GM10266 (cell line): ENCODE measurements around the gene ZFP36L1.
A peak's percentile ranks its signal among the peaks of the same experiment; 100 is the strongest.

Source experiments
- DNase-seq: peaks from one replicate; pipeline ENCODE4 v3.0.0; 2012; ENCODE audit errors: extremely low spot score
- CTCF ChIP-seq: IDR thresholded peaks from 2 replicates; pipeline ENCODE4 v1.5.1; 2012; ENCODE audit warnings: mild to moderate bottlenecking, low read depth; ENCODE audit not compliant: control insufficient read depth, insufficient read depth; ENCODE audit errors: missing control alignments

The ZFP36L1 gene

GRCh38 chr14:68795597-68796417, 2.9 kb upstream of the ZFP36L1 start:
- peak; percentile 84 for DNase-seq
- TF ChIP-seq CTCF = peak; percentile 60

DNA sequence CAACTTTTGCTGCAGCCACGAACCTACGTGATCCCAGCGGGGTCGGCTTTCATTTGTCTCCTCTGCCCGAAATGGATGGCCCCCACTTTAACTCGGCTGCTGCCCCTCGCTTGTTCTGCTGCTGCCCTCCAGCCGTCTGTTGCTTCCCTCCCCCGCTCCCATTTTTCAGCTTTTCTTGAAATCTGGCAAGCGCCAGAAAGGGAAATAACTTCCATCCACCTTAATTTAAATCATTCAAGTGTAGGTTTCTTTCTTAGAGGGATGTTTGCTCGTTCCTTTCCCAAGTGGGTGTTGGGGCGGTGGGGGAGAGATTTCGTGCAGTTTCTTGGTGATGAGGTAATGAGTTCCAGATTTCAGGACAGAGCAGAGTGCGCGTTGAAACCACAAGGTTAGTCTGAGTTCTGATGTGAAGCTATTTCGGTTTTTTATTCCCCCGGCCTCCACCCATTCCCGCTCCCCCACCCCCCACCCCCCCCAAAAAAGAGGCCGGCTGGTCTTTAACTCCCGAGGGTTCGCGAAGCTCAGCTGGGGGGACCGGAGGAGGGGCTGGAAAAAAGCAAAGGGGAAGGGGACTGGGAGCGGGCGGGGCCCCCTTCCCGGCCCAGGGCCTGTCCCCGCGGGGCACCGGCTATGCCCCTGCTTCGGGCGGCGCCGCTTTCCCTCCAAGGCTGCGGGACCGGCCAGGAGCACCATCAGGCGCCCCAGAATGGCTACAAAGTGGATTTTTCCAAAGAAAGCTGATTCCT, 2.2 kb upstream of the ZFP36L1 start:
- no peak for TF ChIP-seq CTCF
- DNase-seq = peak; percentile 60

GRCh38 chr14:68794130-68794850, 1.4 kb upstream of the ZFP36L1 start:
- no peak for TF ChIP-seq CTCF

DNA sequence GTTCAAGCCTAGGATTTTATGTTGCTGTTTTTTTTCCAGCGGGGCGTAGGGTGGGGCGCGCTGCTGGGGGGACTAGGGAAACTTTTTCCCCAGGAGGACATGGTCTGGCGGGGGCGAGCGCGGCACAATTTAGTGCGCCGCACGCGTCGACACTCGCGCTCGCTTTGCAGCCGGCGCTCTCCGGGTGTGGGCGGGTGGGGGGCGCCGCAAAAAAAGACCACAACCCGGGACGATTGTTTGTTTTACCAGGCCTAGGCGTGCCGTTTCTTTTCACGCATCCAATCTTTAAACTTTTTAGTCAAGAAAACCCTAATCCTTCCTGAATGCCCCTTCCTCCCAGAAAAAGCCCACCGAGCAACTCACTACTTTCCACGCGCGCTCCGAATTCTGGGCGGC, 865 bp upstream of the ZFP36L1 start:
- no peak for DNase-seq
- no peak for TF ChIP-seq CTCF

More at GRCh38 chr14:68794130-68794850, 1.4 kb upstream of the ZFP36L1 start:
- DNase-seq = peak; percentile 66

- DNase-seq = no peak
- TF ChIP-seq CTCF = no peak
These were observed 239 bp downstream of the ZFP36L1 start for GRCh38 chr14:68792678-68792978.

DNA sequence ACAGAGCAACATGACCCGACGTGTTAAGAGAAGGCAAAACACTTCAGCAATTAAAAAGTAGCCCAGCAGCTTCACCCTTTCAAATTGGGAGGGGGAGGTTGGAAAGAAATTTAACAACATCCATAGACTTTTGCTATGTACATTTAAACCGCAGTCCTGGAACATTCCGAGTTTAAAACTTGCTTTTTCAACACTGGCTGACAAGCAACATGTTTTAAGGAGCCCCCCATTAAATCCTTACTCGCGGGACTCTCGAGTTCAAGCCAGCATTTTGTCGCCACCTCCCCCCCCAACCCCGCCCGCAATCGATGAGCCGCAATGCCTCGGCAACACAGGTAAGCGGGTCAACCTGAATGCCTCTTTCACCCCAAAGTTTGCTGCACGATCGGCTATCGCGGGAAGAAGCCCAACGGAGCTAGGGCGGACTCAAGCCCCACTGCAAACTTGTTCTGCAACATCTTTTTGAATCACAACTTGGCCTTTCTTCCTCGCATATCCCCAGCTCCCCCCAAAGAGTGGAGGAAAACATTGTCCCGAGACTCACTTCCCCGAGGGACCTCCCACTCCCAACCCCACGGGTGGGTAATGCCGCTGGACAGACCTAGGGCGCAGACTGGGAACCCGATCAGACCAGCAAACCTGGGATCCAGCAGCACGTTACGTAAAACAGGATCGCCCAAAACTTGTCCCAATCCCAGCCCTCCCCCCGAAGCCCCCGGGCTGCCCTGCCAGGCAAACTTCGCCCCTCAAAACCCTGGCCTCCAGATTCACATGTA, 777 bp downstream of the ZFP36L1 start:
- DNase-seq = no peak
- TF ChIP-seq CTCF = no peak
